Measurements from ENCODE around the gene KCNA1. TPM values are rescaled to one million over a fixed set of nuclear protein-coding genes. Genes with fewer than 3 reads are reported as not detected.

The KCNA1 gene
- total RNA-seq, 1 donor from 2014 or later: 1.1 TPM

DNA sequence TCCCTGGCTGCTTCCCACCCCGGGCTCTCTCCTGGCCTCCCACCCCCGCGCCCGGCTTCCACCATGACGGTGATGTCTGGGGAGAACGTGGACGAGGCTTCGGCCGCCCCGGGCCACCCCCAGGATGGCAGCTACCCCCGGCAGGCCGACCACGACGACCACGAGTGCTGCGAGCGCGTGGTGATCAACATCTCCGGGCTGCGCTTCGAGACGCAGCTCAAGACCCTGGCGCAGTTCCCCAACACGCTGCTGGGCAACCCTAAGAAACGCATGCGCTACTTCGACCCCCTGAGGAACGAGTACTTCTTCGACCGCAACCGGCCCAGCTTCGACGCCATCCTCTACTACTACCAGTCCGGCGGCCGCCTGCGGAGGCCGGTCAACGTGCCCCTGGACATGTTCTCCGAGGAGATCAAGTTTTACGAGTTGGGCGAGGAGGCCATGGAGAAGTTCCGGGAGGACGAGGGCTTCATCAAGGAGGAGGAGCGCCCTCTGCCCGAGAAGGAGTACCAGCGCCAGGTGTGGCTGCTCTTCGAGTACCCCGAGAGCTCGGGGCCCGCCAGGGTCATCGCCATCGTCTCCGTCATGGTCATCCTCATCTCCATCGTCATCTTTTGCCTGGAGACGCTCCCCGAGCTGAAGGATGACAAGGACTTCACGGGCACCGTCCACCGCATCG is 1.8 kb downstream of the KCNA1 start:
- DNase-seq: no peak

- no peak for DNase-seq
Observed at GRCh38 chr12:4914720-4915119, 5.0 kb downstream of the KCNA1 start.

DNA sequence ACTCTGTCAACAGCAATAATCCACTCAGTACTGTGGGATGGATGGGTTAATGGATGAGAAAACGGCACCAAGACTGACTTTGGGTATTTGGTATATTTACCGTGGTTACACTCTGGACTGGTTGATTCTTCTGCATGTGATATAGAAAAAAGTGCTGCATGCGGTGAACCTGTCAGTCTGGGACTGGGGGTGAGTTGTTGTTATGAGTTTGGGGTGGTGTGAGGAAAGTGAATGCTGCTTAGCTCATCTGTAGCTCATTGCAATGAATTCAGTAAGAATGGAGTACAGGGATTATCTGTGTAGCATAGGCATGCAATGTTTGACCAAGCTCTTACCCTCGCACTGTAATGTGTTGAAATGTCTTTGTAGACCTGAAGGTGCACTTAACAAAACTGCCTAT is 6.0 kb downstream of the KCNA1 start:
- no peak for DNase-seq

DNA sequence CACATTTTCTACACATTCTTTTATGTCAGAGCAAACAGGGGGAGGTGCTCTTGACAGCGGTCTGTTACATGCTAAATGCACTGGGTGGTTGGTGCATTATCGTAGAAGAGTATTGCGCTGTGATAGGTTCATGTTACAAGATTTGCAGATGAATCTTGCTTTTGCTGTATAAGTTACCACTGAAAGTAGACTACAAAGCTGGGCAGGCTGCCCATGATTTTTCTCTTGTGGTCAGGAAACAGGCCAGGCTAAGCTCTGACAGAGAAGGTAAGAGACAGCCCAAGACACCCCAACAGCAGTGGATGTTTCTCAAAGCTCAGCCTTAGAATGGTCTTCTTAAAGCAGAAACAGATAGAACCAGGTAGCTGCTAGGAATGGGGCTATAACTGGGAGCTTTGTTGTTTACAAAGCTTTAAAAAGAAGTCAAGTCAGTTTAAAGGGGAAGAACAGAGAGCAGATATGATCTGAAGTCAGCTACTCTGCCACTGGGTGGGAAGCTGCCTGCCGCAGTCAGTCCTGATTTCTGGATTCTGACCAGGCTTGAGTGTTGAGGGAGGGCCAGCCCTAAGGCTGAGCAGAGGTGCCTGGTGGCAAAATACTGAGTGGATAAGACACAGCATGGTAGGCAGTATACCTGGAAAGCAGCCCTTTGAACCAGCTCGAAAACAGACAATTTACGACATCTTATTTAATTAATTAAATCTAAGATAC is 9.4 kb downstream of the KCNA1 start:
- DNase-seq: no peak

- DNase-seq: no peak
Observed at GRCh38 chr12:4932576-4932975, 22.9 kb downstream of the KCNA1 start.

DNA sequence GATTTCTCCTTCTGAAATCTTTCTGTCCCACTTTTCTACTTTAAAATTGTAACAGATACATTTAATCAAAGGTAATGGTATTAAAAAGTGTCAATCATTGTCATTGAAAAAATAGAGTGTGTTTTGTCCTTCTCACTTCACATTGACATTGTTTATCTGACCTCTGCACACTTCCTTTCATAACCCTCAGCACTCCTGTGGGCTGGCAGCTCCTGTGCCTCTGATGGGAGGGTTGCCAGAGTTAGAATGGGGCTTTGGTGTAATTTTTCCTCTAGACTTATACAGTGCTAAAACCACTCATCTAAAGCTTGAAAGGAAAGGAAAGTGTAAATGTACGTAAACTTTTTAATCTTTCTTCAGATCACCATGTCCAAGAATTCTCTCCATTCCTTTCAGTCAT is 23.7 kb downstream of the KCNA1 start:
- no peak for DNase-seq

- no peak for DNase-seq
Observed at GRCh38 chr12:4934407-4935035, 24.8 kb downstream of the KCNA1 start.

DNA sequence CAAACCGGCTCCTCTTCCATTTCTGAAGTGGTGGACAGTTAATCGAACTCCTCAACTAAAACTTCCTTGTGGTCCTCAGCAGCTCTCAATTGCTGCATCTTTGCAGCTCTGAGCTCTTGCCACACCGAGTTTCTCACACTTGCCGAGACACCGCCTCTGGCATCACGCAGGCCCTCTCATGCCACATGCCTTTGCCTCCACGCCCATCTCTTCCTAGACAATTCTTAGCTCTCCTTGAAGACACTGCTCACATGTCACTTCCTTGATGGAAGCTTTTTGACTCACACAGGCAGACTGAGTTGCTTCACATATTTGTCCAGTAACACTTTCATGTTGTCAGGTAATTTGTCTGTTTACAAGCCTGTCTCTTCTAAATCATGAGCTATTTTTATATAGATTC is 29.2 kb downstream of the KCNA1 start:
- DNase-seq: no peak

GRCh38 chr12:4939418-4940023 is 29.8 kb downstream of the KCNA1 start:
- no peak for DNase-seq

- no peak for DNase-seq
Observed at GRCh38 chr12:4943067-4943937, 33.6 kb downstream of the KCNA1 start.

DNA sequence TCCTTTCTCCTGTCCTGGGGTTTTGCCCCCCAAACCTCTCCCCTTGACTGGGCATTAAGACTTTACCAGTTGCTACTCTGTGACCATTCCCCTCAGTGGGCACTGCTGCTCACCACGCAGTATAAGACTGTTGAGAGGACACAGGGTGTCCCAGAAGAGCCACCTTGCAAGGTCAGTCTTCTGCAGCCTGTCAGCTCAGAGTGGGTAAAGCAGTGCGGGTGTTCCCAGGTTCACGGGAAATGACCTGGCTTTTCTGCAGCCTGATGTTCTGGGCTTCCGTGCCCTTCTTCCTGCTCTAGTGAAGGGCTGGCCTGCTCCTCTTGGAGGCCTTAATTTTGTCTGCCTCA is 34.2 kb downstream of the KCNA1 start:
- no peak for DNase-seq

DNA sequence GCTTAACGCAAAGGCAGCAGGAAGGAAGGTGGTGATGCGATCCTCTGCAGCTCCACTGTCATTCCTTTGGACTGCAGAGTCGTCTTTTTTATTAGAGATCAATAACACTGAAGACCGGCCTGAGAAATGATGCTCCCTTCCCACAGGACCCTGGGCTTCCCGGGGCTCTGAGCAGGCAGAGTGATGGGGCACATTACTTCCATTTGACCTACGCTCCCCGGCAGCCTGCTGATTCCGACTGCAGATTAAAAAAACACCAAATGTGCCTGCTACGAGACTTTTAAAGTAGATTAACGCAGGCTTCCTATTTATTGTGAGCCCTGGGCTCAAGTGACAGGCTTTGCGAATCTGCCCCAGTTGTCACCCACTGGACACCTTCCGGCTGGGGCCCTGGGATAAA is 37.5 kb downstream of the KCNA1 start:
- no peak for DNase-seq

GRCh38 chr12:4951083-4951482 is 41.4 kb downstream of the KCNA1 start:
- no peak for DNase-seq

DNA sequence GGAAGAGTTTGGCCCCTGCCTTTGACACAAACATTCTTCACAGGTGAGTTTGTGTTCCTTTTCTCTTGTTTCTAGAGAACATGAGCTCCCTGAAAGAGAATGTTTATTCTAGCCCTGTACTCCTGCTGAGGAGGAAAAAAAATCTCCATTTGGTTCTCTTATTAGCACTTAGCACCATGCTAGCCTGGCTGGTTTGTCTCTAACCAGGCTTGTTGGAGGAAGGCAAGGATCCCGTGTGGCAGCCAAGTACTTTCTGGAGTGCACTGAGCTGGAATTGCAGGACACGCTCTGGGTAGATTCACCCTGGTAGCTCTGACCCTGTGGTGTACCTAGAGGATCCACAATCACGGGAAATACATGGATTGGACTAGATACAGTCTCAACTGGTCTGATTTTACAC is 41.9 kb downstream of the KCNA1 start:
- no peak for DNase-seq

GRCh38 chr12:4954621-4955354 is 45.1 kb downstream of the KCNA1 start:
- no peak for DNase-seq

DNA sequence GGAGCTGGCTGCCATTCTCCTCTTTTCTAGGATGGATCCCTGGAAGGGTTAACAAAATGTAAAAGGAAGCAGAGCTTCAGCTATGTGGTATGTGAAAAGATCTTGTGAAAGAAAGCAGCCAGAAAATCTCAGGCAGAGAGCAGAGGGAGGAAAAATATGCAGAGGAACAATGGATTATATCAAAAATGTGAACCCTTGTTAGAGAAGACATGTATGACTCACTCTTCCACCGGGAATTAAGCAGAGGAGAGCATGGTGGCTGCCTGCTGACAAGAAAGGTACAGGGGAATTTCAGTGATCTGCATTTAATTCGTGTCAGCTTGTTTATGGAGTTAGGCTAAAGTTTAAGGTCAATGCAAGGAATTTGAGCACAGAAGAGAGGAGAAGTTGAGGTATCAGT is 46.3 kb downstream of the KCNA1 start:
- DNase-seq: no peak

DNA sequence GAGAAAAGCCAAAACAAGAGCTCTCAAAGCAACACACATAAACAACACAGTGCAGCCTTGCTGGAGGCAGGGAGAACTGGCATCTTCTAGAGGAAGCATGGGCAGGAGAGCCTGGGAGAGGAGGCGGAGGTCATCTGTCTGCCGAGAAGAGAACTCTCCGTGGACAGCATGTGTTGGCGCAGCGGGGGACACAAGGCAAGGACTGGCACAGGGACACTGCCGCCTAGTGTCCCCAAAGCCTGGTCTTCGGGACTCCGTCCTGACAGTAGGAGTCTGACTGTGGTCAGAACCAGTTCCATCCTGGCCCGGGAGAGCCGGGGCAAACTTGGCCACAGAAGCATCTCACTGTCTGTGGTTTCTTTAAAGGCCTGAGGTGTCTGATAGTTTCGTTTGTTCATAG is 47.3 kb downstream of the KCNA1 start:
- no peak for DNase-seq

- no peak for DNase-seq
Observed at GRCh38 chr12:4957761-4958160, 48.1 kb downstream of the KCNA1 start.

- DNase-seq: no peak
Observed at GRCh38 chr12:4958697-4959375, 49.1 kb downstream of the KCNA1 start.

GRCh38 chr12:4959381-4959780 is 49.7 kb downstream of the KCNA1 start:
- no peak for DNase-seq

GRCh38 chr12:4960030-4960429 is 50.3 kb downstream of the KCNA1 start:
- peak; percentile 61 for DNase-seq

Measured in occipital lobe (tissue), 2 donors.